Fibroblast of peridontal ligament (primary cell): Measurements from ENCODE around the gene MAN2A2.
"Not testable (repeated sequence)": the region's sequence is repeated elsewhere in the genome, so short reads cannot be mapped to it uniquely, and the experiment has no call there.

Experiments
- DNase-seq: peaks from one replicate; pipeline ENCODE4 v3.0.0-alpha.2; 2010; ENCODE audit errors: extremely low read depth

Gene MAN2A2

DNA sequence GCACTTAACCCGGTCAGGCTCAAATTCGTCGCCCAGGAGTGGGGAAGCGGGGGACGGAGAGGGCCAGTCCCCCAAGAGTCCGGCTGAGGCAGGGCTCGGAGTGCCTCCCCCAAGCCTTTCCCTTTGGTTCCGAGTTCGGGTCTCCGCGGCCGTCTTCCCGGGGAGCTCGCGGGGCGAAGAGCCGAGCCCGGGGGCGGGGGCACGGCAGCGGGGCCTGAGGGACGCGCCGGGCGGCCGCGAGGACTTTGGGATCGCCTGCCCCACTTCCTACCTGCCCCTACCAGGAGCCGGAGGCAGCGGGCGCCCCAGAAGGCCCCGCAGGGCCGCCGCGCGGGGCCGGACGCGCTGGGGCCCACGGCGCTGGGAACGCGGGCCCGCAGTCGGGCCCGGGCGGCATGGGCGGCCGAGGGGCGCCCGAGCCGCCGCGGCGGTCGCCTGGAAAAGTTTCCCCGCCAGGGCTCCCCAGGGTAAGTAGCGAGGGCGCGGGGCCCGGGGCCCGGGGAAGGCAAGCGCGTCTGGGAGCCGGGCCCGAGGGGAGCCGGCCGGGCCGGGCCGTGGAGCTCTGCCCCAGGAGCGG is 31.9 kb upstream of the MAN2A2 start:
- DNase-seq, result no peak

DNA sequence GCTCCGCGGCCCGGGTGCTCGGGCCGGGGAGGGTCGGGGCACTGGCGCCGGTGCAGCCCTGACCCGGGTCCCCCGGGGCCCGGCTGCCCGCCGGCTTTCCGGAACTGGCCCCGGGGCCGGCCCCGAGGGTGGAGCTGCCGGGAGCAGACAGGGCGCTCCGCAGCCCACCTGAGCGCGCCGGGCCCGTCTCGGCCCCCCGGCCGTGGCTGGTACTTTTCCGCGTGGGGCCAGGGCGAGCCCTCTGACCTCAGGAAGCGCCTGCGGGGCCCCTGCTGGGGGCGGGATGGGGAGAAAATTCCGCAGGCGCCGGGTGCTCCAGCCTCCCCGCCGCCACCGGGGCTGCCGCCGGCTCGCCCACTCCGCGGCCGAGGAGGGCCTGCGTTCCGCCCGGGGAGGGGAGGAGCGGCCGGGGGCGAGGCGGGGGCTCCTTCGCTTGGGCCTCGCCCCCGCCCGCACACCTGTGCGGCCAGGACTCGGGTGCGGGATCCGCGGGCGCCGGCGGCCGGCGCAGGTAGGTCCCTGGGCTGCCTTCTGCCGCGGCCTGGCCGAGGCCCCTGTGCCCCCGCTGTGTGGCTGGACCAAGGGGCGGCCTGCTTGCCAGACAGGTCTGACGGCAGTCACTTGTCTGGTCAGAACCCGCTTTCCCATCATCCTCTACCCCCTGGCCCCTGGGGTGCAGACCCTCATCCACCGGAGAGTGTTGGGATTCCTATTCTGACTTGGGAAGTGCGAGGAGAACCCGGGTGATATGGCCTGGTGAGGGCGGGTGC is 31.2 kb upstream of the MAN2A2 start:
- DNase-seq, result no peak

DNA sequence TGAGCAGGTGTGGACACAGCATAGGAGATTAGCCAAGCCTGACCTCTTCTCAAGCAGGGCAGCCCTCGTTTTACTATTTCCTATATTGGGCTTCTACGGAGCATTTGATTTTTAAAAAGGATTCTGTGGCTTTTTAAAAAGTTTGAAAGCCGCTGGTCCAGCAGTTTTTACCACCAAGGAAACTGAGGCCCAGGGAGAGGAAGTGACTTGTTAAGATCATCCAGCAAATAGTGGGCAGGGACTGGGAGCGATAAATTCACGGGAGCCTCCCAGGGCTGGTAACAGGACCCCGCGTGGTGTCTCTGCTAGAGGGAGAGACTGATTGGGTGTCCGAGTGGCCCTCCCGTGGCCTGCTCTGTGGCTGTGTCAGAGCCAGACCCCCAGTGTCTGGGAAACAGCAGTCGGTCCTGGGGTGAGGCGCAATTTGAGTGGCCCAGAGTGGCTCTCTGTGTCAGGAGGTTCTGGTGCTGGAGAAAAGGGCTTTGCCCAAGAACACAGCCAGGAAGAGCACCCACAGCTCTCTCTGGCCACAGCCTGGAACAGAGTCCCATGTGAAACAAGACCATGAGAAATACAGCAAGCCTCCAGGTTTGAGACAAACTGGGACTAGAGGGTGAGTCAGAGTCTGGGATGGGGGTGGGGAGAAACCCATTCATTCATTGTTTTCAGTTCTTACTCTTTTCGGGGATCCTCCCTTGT is 30.5 kb upstream of the MAN2A2 start:
- DNase-seq, result peak; percentile 55

DNA sequence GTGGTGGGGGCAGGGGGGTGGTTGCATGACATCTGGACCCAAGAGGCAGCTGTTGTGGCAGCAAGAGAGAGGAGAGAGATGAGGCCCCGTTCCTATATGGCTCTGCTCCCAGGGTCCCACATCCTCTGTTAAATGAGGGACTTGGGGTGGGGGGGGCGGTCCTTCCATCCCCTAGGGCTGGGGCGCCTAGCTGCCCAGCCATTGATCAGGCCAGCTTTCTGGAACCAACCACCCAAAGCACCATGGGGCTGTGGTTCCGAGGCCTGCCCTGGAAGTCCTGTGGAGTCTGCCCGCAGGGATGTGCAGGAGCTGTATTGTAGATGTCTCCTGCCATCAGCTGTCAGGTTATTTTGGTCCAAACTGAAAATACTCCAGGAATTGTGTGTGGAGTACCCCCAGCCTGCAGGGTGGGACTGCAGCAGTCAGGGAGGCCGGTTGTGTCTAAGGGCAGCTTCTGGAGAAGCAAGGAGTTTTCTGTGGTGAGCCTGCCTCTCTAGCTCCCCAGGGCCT is 29.6 kb upstream of the MAN2A2 start:
- DNase-seq, result no peak

DNA sequence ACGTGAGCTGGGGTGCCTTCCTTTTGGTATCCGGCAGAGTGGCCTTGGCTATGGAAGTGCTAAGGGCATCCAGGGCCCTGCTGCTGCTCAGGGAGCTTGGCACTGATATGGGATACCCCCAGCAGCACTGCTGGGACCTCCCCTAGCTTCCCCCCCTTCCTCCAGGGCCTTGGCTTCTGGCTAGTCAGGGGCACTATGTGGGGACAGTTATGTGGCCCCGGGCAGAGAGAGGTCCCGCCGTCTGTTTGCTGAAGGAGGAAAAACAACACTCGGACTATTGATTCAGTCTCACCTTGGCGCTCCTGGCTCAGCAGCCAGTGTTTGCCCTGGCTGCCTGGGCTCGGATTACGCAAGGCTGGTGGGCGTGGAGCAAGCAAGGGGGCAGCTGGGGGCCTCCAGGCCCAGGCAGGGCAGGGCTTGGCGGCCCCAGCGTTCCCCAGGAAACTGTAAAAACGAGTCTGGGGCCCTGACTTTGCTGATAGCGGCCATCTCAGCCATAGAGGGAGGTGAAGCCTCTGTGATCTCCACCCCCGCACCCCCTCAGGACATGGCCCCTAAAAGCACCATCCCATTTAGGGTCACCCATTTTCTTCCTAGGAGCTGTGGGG is 29.0 kb upstream of the MAN2A2 start:
- no peak for DNase-seq

DNA sequence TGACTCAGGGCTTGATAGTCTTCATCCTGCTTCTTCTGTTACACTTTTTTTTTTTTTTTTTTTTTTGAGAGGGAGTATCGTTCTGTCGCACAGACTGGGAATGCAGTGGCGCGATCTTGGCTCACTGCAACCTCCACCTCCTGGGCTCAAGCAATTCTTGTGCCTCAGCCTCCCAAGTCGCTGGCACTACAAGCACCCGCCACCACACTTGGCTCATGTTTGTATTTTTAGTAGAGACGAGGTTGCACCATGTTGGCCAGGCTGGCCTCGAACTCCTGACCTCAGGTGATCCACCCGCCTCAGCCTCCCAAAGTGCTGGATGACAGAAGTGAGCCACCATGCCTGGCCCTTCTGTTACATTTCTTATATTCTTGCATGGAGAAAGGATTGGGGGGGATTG is 28.1 kb upstream of the MAN2A2 start:
- not testable (repeated sequence) for DNase-seq

DNA sequence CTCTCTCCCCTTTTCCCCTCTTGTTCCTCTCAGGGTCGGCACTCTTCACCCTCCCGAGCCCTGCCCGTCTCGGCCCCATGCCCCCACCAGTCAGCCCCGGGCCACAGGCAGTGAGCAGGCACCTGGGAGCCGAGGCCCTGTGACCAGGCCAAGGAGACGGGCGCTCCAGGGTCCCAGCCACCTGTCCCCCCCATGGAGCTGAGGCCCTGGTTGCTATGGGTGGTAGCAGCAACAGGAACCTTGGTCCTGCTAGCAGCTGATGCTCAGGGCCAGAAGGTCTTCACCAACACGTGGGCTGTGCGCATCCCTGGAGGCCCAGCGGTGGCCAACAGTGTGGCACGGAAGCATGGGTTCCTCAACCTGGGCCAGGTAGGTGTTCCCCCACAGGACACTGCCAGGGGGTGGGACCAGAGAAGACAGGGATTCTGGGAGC is 27.5 kb upstream of the MAN2A2 start:
- no peak for DNase-seq

DNA sequence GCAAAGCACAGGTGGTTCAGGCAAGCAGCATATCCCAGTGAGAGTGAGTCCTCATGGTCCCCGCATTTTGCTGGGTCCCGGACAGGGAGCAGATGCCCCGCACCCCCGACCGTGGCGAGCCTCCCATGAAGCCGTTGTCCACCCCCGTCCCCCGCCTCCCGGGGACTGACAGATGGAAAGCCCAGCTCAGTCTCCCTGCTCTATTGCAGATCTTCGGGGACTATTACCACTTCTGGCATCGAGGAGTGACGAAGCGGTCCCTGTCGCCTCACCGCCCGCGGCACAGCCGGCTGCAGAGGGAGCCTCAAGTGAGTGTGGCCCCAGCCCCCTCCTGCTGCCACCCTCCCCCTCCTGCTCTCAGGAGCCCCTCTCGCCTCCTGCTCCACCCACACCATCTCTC is 27.1 kb upstream of the MAN2A2 start:
- DNase-seq, result no peak

DNA sequence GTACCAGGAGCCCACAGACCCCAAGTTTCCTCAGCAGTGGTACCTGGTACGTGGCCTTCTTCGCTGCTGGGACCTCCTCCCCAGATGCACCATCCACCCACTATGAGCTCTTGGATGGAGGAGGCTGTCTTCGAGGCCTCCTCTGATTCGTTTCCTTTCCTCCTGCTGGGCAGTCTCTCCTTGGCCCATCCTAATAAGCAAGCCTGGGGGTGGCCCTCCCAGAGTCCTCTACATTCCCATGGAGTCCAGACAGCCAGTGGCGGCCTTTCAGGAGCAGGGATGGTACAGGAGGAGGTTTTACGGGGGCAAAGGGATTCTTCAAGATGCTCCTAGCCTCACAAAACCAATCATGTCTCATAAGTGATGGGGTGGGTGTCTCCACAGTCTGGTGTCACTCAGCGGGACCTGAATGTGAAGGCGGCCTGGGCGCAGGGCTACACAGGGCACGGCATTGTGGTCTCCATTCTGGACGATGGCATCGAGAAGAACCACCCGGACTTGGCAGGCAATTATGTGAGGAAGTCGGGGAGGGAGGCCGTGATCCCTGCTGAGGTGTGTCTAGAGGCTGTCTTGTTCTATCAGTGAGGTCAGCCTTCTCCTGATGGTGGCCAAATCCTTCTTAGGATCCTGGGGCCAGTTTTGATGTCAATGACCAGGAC is 26.5 kb upstream of the MAN2A2 start:
- DNase-seq, result no peak

DNA sequence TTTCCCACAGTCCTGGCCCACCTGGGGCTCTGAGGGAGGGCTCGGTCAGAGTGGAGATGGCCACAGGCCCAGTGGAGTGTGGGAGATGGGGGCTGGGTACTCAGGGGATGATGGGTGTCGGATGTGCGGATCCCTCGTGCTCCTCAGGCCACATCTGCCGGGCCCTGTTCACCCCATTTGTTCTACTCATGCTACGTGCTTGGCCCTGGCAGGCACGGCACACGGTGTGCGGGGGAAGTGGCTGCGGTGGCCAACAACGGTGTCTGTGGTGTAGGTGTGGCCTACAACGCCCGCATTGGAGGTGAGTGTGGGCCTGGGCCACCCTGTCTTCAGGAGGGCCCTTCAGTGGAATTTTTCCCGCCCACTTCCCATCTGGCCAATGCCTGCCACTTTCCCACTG is 25.8 kb upstream of the MAN2A2 start:
- no peak for DNase-seq

DNA sequence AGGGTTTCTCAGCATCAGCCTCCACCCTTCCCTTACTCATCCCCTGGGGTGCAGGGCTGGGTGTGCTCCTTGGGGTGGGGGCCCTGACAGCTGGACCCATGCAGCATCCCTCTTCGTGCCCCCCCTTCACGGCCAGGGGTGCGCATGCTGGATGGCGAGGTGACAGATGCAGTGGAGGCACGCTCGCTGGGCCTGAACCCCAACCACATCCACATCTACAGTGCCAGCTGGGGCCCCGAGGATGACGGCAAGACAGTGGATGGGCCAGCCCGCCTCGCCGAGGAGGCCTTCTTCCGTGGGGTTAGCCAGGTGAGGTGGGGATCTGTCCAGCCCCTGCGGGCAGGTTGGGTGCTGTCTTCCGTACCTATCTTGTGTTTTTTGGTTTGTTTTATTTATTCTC is 25.1 kb upstream of the MAN2A2 start:
- no peak for DNase-seq

DNA sequence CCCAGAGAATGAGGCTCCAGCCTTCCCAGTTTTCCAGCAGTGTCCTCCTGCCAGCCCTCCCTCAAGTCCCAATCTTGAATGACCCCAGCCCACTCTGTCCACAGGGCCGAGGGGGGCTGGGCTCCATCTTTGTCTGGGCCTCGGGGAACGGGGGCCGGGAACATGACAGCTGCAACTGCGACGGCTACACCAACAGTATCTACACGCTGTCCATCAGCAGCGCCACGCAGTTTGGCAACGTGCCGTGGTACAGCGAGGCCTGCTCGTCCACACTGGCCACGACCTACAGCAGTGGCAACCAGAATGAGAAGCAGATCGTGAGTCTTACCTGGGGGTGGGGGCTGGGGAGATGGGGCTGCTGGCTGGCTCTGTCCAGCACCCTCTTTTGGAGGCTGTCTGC is 24.4 kb upstream of the MAN2A2 start:
- DNase-seq, result no peak

DNA sequence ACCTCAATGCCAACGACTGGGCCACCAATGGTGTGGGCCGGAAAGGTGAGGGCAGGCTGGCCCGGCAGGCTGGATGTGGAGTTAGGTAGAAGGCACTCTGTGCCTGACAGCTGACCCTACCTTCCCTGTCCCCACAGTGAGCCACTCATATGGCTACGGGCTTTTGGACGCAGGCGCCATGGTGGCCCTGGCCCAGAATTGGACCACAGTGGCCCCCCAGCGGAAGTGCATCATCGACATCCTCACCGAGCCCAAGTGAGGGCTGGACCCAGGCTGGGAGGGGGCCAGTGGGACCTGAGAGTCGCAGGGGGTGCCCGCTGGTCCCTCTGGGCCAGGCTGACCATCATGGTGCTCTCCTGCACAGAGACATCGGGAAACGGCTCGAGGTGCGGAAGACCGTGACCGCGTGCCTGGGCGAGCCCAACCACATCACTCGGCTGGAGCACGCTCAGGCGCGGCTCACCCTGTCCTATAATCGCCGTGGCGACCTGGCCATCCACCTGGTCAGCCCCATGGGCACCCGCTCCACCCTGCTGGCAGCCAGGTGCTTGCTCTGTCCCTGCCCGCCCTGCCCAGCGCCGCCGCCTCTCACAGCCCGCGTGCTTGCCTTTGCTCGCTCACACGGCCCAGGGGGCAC is 23.3 kb upstream of the MAN2A2 start:
- DNase-seq, result no peak

DNA sequence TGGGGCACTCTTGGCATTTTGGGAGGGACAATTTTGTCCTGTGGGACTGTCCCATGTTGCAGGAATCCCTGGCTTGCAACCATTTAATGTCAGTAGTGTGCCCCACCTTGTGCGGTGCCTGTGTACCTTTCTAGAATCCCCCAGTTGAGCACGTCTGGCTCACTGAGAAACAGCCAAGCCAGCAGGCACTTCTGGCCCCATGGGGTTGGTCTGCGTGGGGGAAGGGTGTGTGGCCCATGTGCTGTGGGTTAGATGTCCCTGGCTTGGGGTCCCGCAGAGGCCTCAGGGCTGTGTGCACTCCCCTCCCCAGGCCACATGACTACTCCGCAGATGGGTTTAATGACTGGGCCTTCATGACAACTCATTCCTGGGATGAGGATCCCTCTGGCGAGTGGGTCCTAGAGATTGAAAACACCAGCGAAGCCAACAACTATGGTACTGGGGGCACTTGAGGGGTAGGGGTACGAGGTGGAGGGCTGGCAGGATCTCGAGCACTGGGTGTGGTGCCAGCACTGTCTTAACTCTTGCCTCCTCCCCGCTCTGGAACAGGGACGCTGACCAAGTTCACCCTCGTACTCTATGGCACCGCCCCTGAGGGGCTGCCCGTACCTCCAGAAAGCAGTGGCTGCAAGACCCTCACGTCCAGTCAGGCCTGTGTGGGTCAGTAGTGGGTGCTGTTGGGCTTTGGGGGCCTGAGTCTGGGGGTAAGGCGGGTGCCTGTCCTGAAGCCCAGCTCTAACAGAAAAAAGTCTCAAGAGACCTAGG is 22.5 kb upstream of the MAN2A2 start:
- no peak for DNase-seq

DNA sequence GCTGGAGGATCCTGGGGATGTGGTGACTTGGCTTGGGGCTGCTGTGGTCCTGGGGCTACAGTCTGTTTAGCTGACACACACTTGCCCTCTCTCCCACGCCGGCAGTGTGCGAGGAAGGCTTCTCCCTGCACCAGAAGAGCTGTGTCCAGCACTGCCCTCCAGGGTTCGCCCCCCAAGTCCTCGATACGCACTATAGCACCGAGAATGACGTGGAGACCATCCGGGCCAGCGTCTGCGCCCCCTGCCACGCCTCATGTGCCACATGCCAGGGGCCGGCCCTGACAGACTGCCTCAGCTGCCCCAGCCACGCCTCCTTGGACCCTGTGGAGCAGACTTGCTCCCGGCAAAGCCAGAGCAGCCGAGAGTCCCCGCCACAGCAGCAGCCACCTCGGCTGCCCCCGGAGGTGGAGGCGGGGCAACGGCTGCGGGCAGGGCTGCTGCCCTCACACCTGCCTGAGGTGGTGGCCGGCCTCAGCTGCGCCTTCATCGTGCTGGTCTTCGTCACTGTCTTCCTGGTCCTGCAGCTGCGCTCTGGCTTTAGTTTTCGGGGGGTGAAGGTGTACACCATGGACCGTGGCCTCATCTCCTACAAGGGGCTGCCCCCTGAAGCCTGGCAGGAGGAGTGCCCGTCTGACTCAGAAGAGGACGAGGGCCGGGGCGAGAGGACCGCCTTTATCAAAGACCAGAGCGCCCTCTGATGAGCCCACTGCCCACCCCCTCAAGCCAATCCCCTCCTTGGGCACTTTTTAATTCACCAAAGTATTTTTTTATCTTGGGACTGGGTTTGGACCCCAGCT is 21.7 kb upstream of the MAN2A2 start:
- DNase-seq, result no peak

DNA sequence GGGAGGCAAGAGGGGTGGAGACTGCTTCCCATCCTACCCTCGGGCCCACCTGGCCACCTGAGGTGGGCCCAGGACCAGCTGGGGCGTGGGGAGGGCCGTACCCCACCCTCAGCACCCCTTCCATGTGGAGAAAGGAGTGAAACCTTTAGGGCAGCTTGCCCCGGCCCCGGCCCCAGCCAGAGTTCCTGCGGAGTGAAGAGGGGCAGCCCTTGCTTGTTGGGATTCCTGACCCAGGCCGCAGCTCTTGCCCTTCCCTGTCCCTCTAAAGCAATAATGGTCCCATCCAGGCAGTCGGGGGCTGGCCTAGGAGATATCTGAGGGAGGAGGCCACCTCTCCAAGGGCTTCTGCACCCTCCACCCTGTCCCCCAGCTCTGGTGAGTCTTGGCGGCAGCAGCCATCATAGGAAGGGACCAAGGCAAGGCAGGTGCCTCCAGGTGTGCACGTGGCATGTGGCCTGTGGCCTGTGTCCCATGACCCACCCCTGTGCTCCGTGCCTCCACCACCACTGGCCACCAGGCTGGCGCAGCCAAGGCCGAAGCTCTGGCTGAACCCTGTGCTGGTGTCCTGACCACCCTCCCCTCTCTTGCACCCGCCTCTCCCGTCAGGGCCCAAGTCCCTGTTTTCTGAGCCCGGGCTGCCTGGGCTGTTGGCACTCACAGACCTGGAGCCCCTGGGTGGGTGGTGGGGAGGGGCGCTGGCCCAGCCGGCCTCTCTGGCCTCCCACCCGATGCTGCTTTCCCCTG is 21.0 kb upstream of the MAN2A2 start:
- no peak for DNase-seq

DNA sequence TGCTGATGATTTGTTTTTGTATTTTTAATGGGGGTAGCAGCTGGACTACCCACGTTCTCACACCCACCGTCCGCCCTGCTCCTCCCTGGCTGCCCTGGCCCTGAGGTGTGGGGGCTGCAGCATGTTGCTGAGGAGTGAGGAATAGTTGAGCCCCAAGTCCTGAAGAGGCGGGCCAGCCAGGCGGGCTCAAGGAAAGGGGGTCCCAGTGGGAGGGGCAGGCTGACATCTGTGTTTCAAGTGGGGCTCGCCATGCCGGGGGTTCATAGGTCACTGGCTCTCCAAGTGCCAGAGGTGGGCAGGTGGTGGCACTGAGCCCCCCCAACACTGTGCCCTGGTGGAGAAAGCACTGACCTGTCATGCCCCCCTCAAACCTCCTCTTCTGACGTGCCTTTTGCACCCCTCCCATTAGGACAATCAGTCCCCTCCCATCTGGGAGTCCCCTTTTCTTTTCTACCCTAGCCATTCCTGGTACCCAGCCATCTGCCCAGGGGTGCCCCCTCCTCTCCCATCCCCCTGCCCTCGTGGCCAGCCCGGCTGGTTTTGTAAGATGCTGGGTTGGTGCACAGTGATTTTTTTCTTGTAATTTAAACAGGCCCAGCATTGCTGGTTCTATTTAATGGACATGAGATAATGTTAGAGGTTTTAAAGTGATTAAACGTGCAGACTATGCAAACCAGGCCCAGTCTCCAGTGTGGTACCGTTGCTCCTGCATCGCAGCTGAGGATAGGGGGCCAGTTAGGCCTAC is 20.1 kb upstream of the MAN2A2 start:
- DNase-seq, result no peak

DNA sequence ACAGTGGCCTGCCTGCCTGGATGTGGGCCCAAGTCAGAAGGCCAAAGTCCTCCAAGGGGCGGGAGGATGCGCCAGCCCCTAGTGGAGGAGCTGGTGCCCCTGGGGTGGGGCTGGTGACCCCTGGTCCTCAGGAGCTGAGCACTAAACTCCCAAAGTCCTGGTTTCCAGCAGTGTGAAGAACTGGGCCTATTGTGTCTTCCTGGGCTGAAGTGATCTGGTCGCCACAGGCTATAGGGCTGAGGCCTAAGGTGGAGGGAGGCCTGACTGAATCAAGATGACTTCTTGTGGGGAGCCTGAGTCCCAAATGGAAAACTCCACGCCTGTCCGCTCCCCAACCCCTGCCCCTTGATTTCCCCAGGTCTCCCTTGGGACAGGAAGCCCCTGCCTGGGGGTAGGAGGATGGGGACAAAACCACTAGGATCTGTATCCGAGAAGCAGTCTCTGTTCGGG is 19.6 kb upstream of the MAN2A2 start:
- no peak for DNase-seq
